Activated naive CD8-positive, alpha-beta T cell treated with anti-CD3 and anti-CD28 coated beads, Interleukin-2, amount 50 U/mL, for 24 hours (primary cell): Measurements from ENCODE around the gene MTUS2.

Source experiments
- ATAC-seq: fragments of 150-1000 bp; cut with Tn5 transposase; one replicate; pipeline ENCODE4 v1.10.0; 2021
- DNase-seq: peaks from one replicate; pipeline ENCODE4 v3.0.0; 2021
- H3K27ac Mint-ChIP-seq: one replicate; pipeline ENCODE4 v1.8.0; 2021; ENCODE audit warnings: mild to moderate bottlenecking, mixed read lengths
- H3K27me3 Mint-ChIP-seq: one replicate; pipeline ENCODE4 v1.8.0; 2021; ENCODE audit warnings: mixed read lengths
- H3K36me3 Mint-ChIP-seq: one replicate; pipeline ENCODE4 v1.8.0; 2021; ENCODE audit warnings: low read depth, mixed read lengths
- H3K4me1 Mint-ChIP-seq: one replicate; pipeline ENCODE4 v1.8.0; 2021; ENCODE audit warnings: mixed read lengths
- H3K4me3 Mint-ChIP-seq: one replicate; pipeline ENCODE4 v1.8.0; 2021; ENCODE audit warnings: mild to moderate bottlenecking, moderate library complexity, mixed read lengths
- H3K9me3 Mint-ChIP-seq: one replicate; pipeline ENCODE4 v1.8.0; 2021; ENCODE audit warnings: mixed read lengths

Gene MTUS2

GRCh38 chr13:29465741-29466293 is 645.7 kb downstream of the MTUS2 start:
- DNase-seq (no peak), ATAC-seq (no peak)
- Mint-ChIP-seq H3K36me3 (no peaks in the 10 kb centered on the region), H3K4me1 (no peaks in the 10 kb centered on the region), H3K4me3 (no peak overlapping the region), H3K9me3 (no peaks in the 10 kb centered on the region), H3K27me3 (peaks cover 2% of the 10 kb centered on the region), H3K27ac (no peak overlapping the region)

GRCh38 chr13:29471551-29471950 is 651.4 kb downstream of the MTUS2 start:
- H3K36me3 Mint-ChIP-seq, result no peaks in the 10 kb centered on the region
- no peak for DNase-seq
- H3K27ac Mint-ChIP-seq, result no peak overlapping the region
- no peak for ATAC-seq
- H3K9me3 Mint-ChIP-seq, result no peaks in the 10 kb centered on the region
- H3K4me3 Mint-ChIP-seq, result no peak overlapping the region
- H3K4me1 Mint-ChIP-seq, result peaks cover 2% of the 10 kb centered on the region
- peaks cover 7% of the 10 kb centered on the region for H3K27me3 Mint-ChIP-seq

GRCh38 chr13:29472332-29472961 is 652.3 kb downstream of the MTUS2 start:
- DNase-seq, result peak; percentile 67
- Mint-ChIP-seq H3K36me3 (no peaks in the 10 kb centered on the region), H3K4me3 (no peak overlapping the region), H3K27ac (no peak overlapping the region), H3K27me3 (peaks cover 7% of the 10 kb centered on the region), H3K9me3 (no peaks in the 10 kb centered on the region), H3K4me1 (peaks cover 2% of the 10 kb centered on the region)
- ATAC-seq, result no peak

- DNase-seq (no peak), ATAC-seq (no peak)
- peaks cover 2% of the 10 kb centered on the region for H3K4me1 Mint-ChIP-seq
- H3K9me3 Mint-ChIP-seq, result no peaks in the 10 kb centered on the region
- no peak overlapping the region for H3K27ac Mint-ChIP-seq
- H3K36me3 Mint-ChIP-seq, result no peaks in the 10 kb centered on the region
- no peak overlapping the region for H3K4me3 Mint-ChIP-seq
- H3K27me3 Mint-ChIP-seq, result peaks cover 7% of the 10 kb centered on the region
Observed at GRCh38 chr13:29473166-29473565, 653.0 kb downstream of the MTUS2 start.

GRCh38 chr13:29474991-29475390 is 654.9 kb downstream of the MTUS2 start:
- Mint-ChIP-seq H3K4me1 (peaks cover 2% of the 10 kb centered on the region), H3K4me3 (no peak overlapping the region), H3K36me3 (no peaks in the 10 kb centered on the region), H3K27me3 (peaks cover 10% of the 10 kb centered on the region), H3K27ac (no peak overlapping the region), H3K9me3 (no peaks in the 10 kb centered on the region)
- ATAC-seq, result no peak
- no peak for DNase-seq

GRCh38 chr13:29476046-29476445 is 655.9 kb downstream of the MTUS2 start:
- ATAC-seq (no peak), DNase-seq (no peak)
- no peak overlapping the region for H3K4me3 Mint-ChIP-seq
- peaks cover 2% of the 10 kb centered on the region for H3K4me1 Mint-ChIP-seq
- H3K27me3 Mint-ChIP-seq, result peaks cover 8% of the 10 kb centered on the region
- H3K27ac Mint-ChIP-seq, result no peak overlapping the region
- H3K36me3 Mint-ChIP-seq, result no peaks in the 10 kb centered on the region
- H3K9me3 Mint-ChIP-seq, result no peaks in the 10 kb centered on the region

- no peak overlapping the region for H3K4me3 Mint-ChIP-seq
- H3K4me1 Mint-ChIP-seq, result peaks cover 1% of the 10 kb centered on the region
- H3K36me3 Mint-ChIP-seq, result no peaks in the 10 kb centered on the region
- no peak for ATAC-seq
- H3K27ac Mint-ChIP-seq, result no peak overlapping the region
- peaks cover 3% of the 10 kb centered on the region for H3K27me3 Mint-ChIP-seq
- no peaks in the 10 kb centered on the region for H3K9me3 Mint-ChIP-seq
- DNase-seq, result no peak
Observed at GRCh38 chr13:29479716-29480492, 659.8 kb downstream of the MTUS2 start.

GRCh38 chr13:29480893-29481525 is 660.9 kb downstream of the MTUS2 start:
- H3K9me3 Mint-ChIP-seq, result no peaks in the 10 kb centered on the region
- H3K27ac Mint-ChIP-seq, result no peak overlapping the region
- H3K4me3 Mint-ChIP-seq, result no peak overlapping the region
- DNase-seq, result no peak
- peaks cover 4% of the 10 kb centered on the region for H3K27me3 Mint-ChIP-seq
- peaks cover 1% of the 10 kb centered on the region for H3K4me1 Mint-ChIP-seq
- no peaks in the 10 kb centered on the region for H3K36me3 Mint-ChIP-seq
- ATAC-seq, result no peak

- H3K4me3 Mint-ChIP-seq, result no peak overlapping the region
- DNase-seq (no peak), ATAC-seq (no peak)
- no peak overlapping the region for H3K27ac Mint-ChIP-seq
- peaks cover 5% of the 10 kb centered on the region for H3K27me3 Mint-ChIP-seq
- peaks cover 1% of the 10 kb centered on the region for H3K4me1 Mint-ChIP-seq
- H3K9me3 Mint-ChIP-seq, result no peaks in the 10 kb centered on the region
- no peaks in the 10 kb centered on the region for H3K36me3 Mint-ChIP-seq
Observed at GRCh38 chr13:29481603-29482002, 661.5 kb downstream of the MTUS2 start.

GRCh38 chr13:29482504-29482903 is 662.4 kb downstream of the MTUS2 start:
- peaks cover 1% of the 10 kb centered on the region for H3K4me1 Mint-ChIP-seq
- H3K4me3 Mint-ChIP-seq, result no peak overlapping the region
- no peaks in the 10 kb centered on the region for H3K9me3 Mint-ChIP-seq
- DNase-seq, result no peak
- H3K27me3 Mint-ChIP-seq, result peaks cover 9% of the 10 kb centered on the region
- ATAC-seq, result no peak
- no peaks in the 10 kb centered on the region for H3K36me3 Mint-ChIP-seq
- no peak overlapping the region for H3K27ac Mint-ChIP-seq

- ATAC-seq (no peak), DNase-seq (no peak)
- peaks cover 1% of the 10 kb centered on the region for H3K4me1 Mint-ChIP-seq
- no peak overlapping the region for H3K4me3 Mint-ChIP-seq
- no peaks in the 10 kb centered on the region for H3K9me3 Mint-ChIP-seq
- H3K27me3 Mint-ChIP-seq, result peaks cover 13% of the 10 kb centered on the region
- no peak overlapping the region for H3K27ac Mint-ChIP-seq
- no peaks in the 10 kb centered on the region for H3K36me3 Mint-ChIP-seq
Observed at GRCh38 chr13:29483211-29483610, 663.1 kb downstream of the MTUS2 start.

- H3K36me3 Mint-ChIP-seq, result no peaks in the 10 kb centered on the region
- H3K4me1 Mint-ChIP-seq, result peaks cover 1% of the 10 kb centered on the region
- no peaks in the 10 kb centered on the region for H3K9me3 Mint-ChIP-seq
- H3K27me3 Mint-ChIP-seq, result peaks cover 14% of the 10 kb centered on the region
- ATAC-seq (no peak), DNase-seq (no peak)
- H3K4me3 Mint-ChIP-seq, result no peak overlapping the region
- H3K27ac Mint-ChIP-seq, result no peak overlapping the region
Observed at GRCh38 chr13:29483623-29484022, 663.5 kb downstream of the MTUS2 start.

- Mint-ChIP-seq H3K4me1 (peaks cover 1% of the 10 kb centered on the region), H3K4me3 (no peak overlapping the region), H3K27me3 (peaks cover 13% of the 10 kb centered on the region), H3K9me3 (no peaks in the 10 kb centered on the region), H3K27ac (no peak overlapping the region), H3K36me3 (no peaks in the 10 kb centered on the region)
- ATAC-seq, result no peak
- DNase-seq, result no peak
Observed at GRCh38 chr13:29484236-29484635, 664.1 kb downstream of the MTUS2 start.

- H3K27me3 Mint-ChIP-seq, result peaks cover 13% of the 10 kb centered on the region
Observed at GRCh38 chr13:29484796-29485195, 664.7 kb downstream of the MTUS2 start.

GRCh38 chr13:29486551-29486950 is 666.4 kb downstream of the MTUS2 start:
- DNase-seq (no peak), ATAC-seq (no peak)
- Mint-ChIP-seq H3K27me3 (peaks cover 13% of the 10 kb centered on the region), H3K9me3 (no peaks in the 10 kb centered on the region), H3K4me1 (peaks cover 1% of the 10 kb centered on the region), H3K36me3 (no peaks in the 10 kb centered on the region), H3K4me3 (no peak overlapping the region), H3K27ac (no peak overlapping the region)

More at GRCh38 chr13:29484796-29485195, 664.7 kb downstream of the MTUS2 start:
- no peak for ATAC-seq
- Mint-ChIP-seq H3K4me3 (no peak overlapping the region), H3K4me1 (peaks cover 1% of the 10 kb centered on the region), H3K9me3 (no peaks in the 10 kb centered on the region), H3K27ac (no peak overlapping the region), H3K36me3 (no peaks in the 10 kb centered on the region)
- DNase-seq, result no peak
